H9 (cell line): ENCODE measurements around the gene SOX1. TPM values are rescaled to one million over a fixed set of nuclear protein-coding genes. Genes with fewer than 3 reads are reported as not detected.

Experiments
- DNase-seq: peaks from one replicate; pipeline ENCODE4 v3.0.0-alpha.2; 2017
- H2AFZ ChIP-seq: one replicate; pipeline ENCODE4 v1.6.1; 2013; ENCODE audit warnings: mild to moderate bottlenecking, low read length, control low read depth, moderate library complexity
- H2AK5ac ChIP-seq: 2 replicates; pipeline ENCODE4 v1.6.1; 2013; ENCODE audit warnings: low read length, control low read depth, mixed read lengths; ENCODE audit not compliant: insufficient read length
- H2BK120ac ChIP-seq: one replicate; pipeline ENCODE4 v1.6.1; 2013; ENCODE audit warnings: low read depth, mild to moderate bottlenecking, low read length, control low read depth, inconsistent platforms; ENCODE audit not compliant: poor library complexity, severe bottlenecking
- H2BK12ac ChIP-seq: 2 replicates; pipeline ENCODE4 v1.6.1; 2013; ENCODE audit warnings: low read length, control low read depth, mixed read lengths, low read depth; ENCODE audit not compliant: insufficient read length
- H2BK15ac ChIP-seq: 2 replicates; pipeline ENCODE4 v1.6.1; 2013; ENCODE audit warnings: low read depth, low read length, control low read depth
- H2BK20ac ChIP-seq: one replicate; pipeline ENCODE4 v1.6.1; 2013; ENCODE audit warnings: low read depth, mild to moderate bottlenecking, low read length, control low read depth, inconsistent platforms; ENCODE audit not compliant: poor library complexity, severe bottlenecking
- H2BK5ac ChIP-seq: 2 replicates; pipeline ENCODE4 v1.6.1; 2013; ENCODE audit warnings: low read length, control low read depth, mixed read lengths; ENCODE audit not compliant: insufficient read length
- H3K14ac ChIP-seq: 2 replicates; pipeline ENCODE4 v1.6.1; 2013; ENCODE audit warnings: low read length, control low read depth; ENCODE audit not compliant: insufficient read depth
- H3K18ac ChIP-seq: 2 replicates; pipeline ENCODE4 v1.6.1; 2013; ENCODE audit warnings: low read depth, mild to moderate bottlenecking, mixed read lengths, low read length, control low read depth; ENCODE audit not compliant: insufficient read length
- H3K23ac ChIP-seq: 2 replicates; pipeline ENCODE4 v1.6.1; 2013; ENCODE audit warnings: low read length, control low read depth, mixed read lengths, low read depth; ENCODE audit not compliant: insufficient read length
- H3K23me2 ChIP-seq: 2 replicates; pipeline ENCODE4 v1.6.1; 2013; ENCODE audit warnings: low read depth, mild to moderate bottlenecking, mixed read lengths, low read length, control low read depth; ENCODE audit not compliant: insufficient read length, poor library complexity, severe bottlenecking
- H3K27ac ChIP-seq: 2 replicates; pipeline ENCODE4 v1.5.1; 2013; ENCODE audit warnings: low read length, control low read depth, mixed read lengths, low read depth; ENCODE audit not compliant: insufficient read length
- H3K27me3 ChIP-seq: 2 replicates; pipeline ENCODE4 v1.6.1; 2013; ENCODE audit warnings: low read length, control low read depth, inconsistent platforms; ENCODE audit not compliant: insufficient read depth
- H3K4ac ChIP-seq: 2 replicates; pipeline ENCODE4 v1.6.1; 2013; ENCODE audit warnings: low read depth, mild to moderate bottlenecking, control low read depth, inconsistent platforms, low read length, moderate library complexity
- H3K4me1 ChIP-seq: 2 replicates; pipeline ENCODE4 v1.6.1; 2013; ENCODE audit warnings: low read length, control low read depth, inconsistent platforms; ENCODE audit not compliant: insufficient read depth
- H3K4me2 ChIP-seq: 2 replicates; pipeline ENCODE4 v1.6.1; 2013; ENCODE audit warnings: low read length, control low read depth, mixed read lengths; ENCODE audit not compliant: insufficient read length, insufficient read depth
- H3K56ac ChIP-seq: 2 replicates; pipeline ENCODE4 v1.6.1; 2013; ENCODE audit warnings: low read depth, mild to moderate bottlenecking, mixed read lengths, low read length, control low read depth; ENCODE audit not compliant: insufficient read length
- H3K79me1 ChIP-seq: 2 replicates; pipeline ENCODE4 v1.6.1; 2013; ENCODE audit warnings: low read depth, mild to moderate bottlenecking, moderate library complexity, low read length, control low read depth, inconsistent platforms; ENCODE audit not compliant: insufficient read depth, poor library complexity, severe bottlenecking
- H3K79me2 ChIP-seq: 2 replicates; pipeline ENCODE4 v1.6.1; 2013; ENCODE audit warnings: low read length, control low read depth, inconsistent platforms; ENCODE audit not compliant: insufficient read depth
- H3K9ac ChIP-seq: 2 replicates; pipeline ENCODE4 v1.6.1; 2013; ENCODE audit warnings: low read length, control low read depth, mixed read lengths; ENCODE audit not compliant: insufficient read length; ENCODE audit errors: extremely low read depth
- H3K9me3 ChIP-seq: one replicate; pipeline ENCODE4 v1.6.1; 2013; ENCODE audit warnings: low read depth, low read length, inconsistent platforms; ENCODE audit not compliant: control insufficient read depth
- H3T11ph ChIP-seq: one replicate; pipeline ENCODE4 v1.6.1; 2013; ENCODE audit warnings: mild to moderate bottlenecking, low read length, control low read depth, inconsistent platforms
- H4K20me1 ChIP-seq: one replicate; pipeline ENCODE4 v1.6.1; 2013; ENCODE audit not compliant: control insufficient read depth, insufficient read length, insufficient read depth
- H4K5ac ChIP-seq: 2 replicates; pipeline ENCODE4 v1.6.1; 2013; ENCODE audit warnings: low read depth, mild to moderate bottlenecking, mixed read lengths, low read length, control low read depth; ENCODE audit not compliant: insufficient read length
- H4K8ac ChIP-seq: replicated peaks from 2 replicates; pipeline ENCODE4 v1.6.1; 2013; ENCODE audit warnings: low read length, control low read depth, mixed read lengths, low read depth; ENCODE audit not compliant: insufficient read length
- H4K91ac ChIP-seq: 2 replicates; pipeline ENCODE4 v1.6.1; 2013; ENCODE audit warnings: low read depth, mild to moderate bottlenecking, moderate library complexity, mixed read lengths, low read length, control low read depth; ENCODE audit not compliant: insufficient read length
- H3K27ac Mint-ChIP-seq, 3 experiments: 2 replicates in 2 of 3; 3 replicates in 1 of 3; pipeline ENCODE4 v1.8.0; 2020 to 2021; ENCODE audit warnings: mixed read lengths in 3 of 3, mild to moderate bottlenecking in 1 of 3, moderate library complexity in 1 of 3
- H3K27me3 Mint-ChIP-seq: 2 replicates; pipeline ENCODE4 v1.8.0; 2021; ENCODE audit warnings: low read depth, mild to moderate bottlenecking, moderate library complexity, mixed read lengths
- H3K36me3 Mint-ChIP-seq, 3 experiments: 2 replicates in 2 of 3; 3 replicates in 1 of 3; pipeline ENCODE4 v1.8.0; 2020 to 2021; ENCODE audit warnings: low read depth in 3 of 3, mixed read lengths in 3 of 3; ENCODE audit not compliant: insufficient read depth in 1 of 3
- H3K4me1 Mint-ChIP-seq, 2 experiments: 2 replicates each; pipeline ENCODE4 v1.8.0; 2020; ENCODE audit warnings: mixed read lengths in 2 of 2
- H3K4me3 Mint-ChIP-seq, 2 experiments: 2 replicates in 1 of 2; 3 replicates in 1 of 2; pipeline ENCODE4 v1.8.0; 2020 to 2021; ENCODE audit warnings: mild to moderate bottlenecking in 2 of 2, mixed read lengths in 2 of 2, moderate library complexity in 1 of 2
- H3K9me3 Mint-ChIP-seq, 2 experiments: 2 replicates in 1 of 2; 3 replicates in 1 of 2; pipeline ENCODE4 v1.8.0; 2020; ENCODE audit warnings: mild to moderate bottlenecking in 2 of 2, mixed read lengths in 2 of 2, moderate library complexity in 1 of 2
- WGBS: extraction: QIAGEN DNeasy Blood & Tissue Kit; methylation state at CpG from one replicate; pipeline ENCODE4 v1.1.7; 2013; ENCODE audit warnings: missing lambda C conversion rate, low lambda C conversion rate, mixed read lengths; ENCODE audit not compliant: insufficient read length; ENCODE audit errors: extremely low coverage; 5-methylcytosine and 5-hydroxymethylcytosine counted together
- total RNA-seq: library from RNA; stranded (reverse); gene quantifications from 2 replicates; pipeline ENCODE4 v1.2.1, GENCODE V29; 2021
- TF ChIP-seq, protein P1 (sequence below): fragments of 200-600 bp; sonication (generic); conservative IDR thresholded peaks from 3 replicates; pipeline ENCODE4 v1.8.0; 2021; ENCODE audit warnings: antibody characterized with exemption, mild to moderate bottlenecking

The SOX1 gene
- total RNA-seq, 1 experiment from 2014 or later: 0.17 TPM

DNA sequence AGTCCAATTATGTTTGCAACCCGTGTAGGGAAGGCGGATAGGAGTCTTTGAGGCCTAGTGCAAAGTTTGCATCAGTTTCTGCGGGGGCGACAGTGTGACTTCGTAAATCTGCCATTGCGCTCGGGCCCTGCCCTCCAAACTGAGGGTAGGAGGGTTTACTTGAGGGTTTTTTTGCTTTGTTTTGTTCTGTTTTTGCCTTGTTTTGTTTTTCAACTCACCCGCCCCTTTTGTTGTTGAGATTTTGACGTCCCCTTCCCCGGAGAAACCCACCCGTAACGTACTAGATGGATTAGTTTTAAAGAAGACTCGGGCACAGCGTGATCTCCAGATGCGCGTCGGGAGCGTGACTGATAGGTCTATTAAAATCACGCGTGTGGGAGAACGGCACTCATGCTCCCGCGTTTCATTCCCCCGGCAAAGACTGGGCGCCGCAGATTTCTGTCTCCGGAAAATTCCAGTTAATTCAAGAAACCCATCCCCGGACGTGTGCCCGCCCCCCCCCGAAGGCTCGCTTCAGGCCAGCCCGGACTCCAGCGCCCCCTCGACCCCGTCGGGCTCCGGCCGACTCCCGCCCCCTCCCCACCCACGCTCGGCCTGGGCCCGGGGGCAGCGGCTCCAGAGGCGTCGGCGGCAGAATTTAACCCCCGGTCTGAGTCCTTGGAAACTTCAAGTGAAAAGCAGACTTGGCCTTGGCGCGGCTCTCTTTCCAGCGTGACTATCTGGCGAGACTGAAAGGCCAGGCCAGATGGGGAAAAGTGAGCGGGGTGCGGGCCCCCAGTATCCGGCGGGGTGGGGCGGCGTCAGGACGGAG, 5.0 kb downstream of the SOX1 start:
- H3K4me1 ChIP-seq: no peaks in the 10 kb centered on the region
- no peak overlapping the region for H3K56ac ChIP-seq
- H2BK120ac ChIP-seq: no peak overlapping the region
- no peak overlapping the region for H2BK12ac ChIP-seq
- H3K9me3 Mint-ChIP-seq: peaks cover 4 to 9% of the 10 kb centered on the region in 2 experiments; a peak in 3 of 5 replicates
- H3K4me2 ChIP-seq: peak overlapping the region; percentile 76
- WGBS: no CpG with 5 or more reads among the region's 59 CpGs
- H2AFZ ChIP-seq: no peak overlapping the region
- no peak overlapping the region for H2BK20ac ChIP-seq
- H4K91ac ChIP-seq: no peak overlapping the region
- no peak for DNase-seq
- no peak overlapping the region for H2BK15ac ChIP-seq
- TF ChIP-seq, protein P1, sequence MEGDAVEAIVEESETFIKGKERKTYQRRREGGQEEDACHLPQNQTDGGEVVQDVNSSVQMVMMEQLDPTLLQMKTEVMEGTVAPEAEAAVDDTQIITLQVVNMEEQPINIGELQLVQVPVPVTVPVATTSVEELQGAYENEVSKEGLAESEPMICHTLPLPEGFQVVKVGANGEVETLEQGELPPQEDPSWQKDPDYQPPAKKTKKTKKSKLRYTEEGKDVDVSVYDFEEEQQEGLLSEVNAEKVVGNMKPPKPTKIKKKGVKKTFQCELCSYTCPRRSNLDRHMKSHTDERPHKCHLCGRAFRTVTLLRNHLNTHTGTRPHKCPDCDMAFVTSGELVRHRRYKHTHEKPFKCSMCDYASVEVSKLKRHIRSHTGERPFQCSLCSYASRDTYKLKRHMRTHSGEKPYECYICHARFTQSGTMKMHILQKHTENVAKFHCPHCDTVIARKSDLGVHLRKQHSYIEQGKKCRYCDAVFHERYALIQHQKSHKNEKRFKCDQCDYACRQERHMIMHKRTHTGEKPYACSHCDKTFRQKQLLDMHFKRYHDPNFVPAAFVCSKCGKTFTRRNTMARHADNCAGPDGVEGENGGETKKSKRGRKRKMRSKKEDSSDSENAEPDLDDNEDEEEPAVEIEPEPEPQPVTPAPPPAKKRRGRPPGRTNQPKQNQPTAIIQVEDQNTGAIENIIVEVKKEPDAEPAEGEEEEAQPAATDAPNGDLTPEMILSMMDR: no peak
- H3K23ac ChIP-seq: no peak overlapping the region
- H3K4me1 Mint-ChIP-seq: peaks cover 31 to 40% of the 10 kb centered on the region in 2 experiments
- no peaks in the 10 kb centered on the region for H3K9me3 ChIP-seq
- no peak overlapping the region for H3K9ac ChIP-seq
- H3T11ph ChIP-seq: no peak overlapping the region
- H3K27me3 ChIP-seq: peaks cover 64% of the 10 kb centered on the region
- H4K20me1 ChIP-seq: no peaks in the 10 kb centered on the region
- no peak overlapping the region for H3K18ac ChIP-seq
- peaks cover 10% of the 10 kb centered on the region for H3K23me2 ChIP-seq
- no peaks in the 10 kb centered on the region for H3K36me3 Mint-ChIP-seq
- no peak overlapping the region for H4K8ac ChIP-seq
- peaks cover 83% of the 10 kb centered on the region for H3K27me3 Mint-ChIP-seq
- H3K14ac ChIP-seq: no peak overlapping the region
- no peaks in the 10 kb centered on the region for H3K79me2 ChIP-seq
- H3K4ac ChIP-seq: no peak overlapping the region
- H3K4me3 Mint-ChIP-seq: peak overlapping the region; percentile 43 to 82
- H3K27ac Mint-ChIP-seq: no peak overlapping the region
- no peak overlapping the region for H3K27ac ChIP-seq
- no peaks in the 10 kb centered on the region for H3K79me1 ChIP-seq
- H2AK5ac ChIP-seq: no peak overlapping the region
- no peak overlapping the region for H4K5ac ChIP-seq
- no peak overlapping the region for H2BK5ac ChIP-seq
